HepG2 (cell line): ENCODE results near the gene KRTAP10-8. TPM values are rescaled to one million over a fixed set of nuclear protein-coding genes. Genes with fewer than 3 reads are reported as not detected.

ENCODE experiments used
- ARID5B ChIP-seq: IDR thresholded peaks from 2 replicates; pipeline ENCODE4 v1.4.0; 2020; ENCODE audit warnings: mild to moderate bottlenecking, missing genetic modification reagents
- GRHL1 ChIP-seq: sonication (generic); formaldehyde crosslinking; conservative IDR thresholded peaks from 2 replicates; pipeline ENCODE4 v1.8.0; 2022; ENCODE audit warnings: missing genetic modification reagents
- ISL2 ChIP-seq: sonication (generic); formaldehyde crosslinking; IDR thresholded peaks from 2 replicates; pipeline ENCODE4 v1.5.0; 2020; ENCODE audit warnings: missing genetic modification reagents
- MEIS2 ChIP-seq: sonication (generic); formaldehyde crosslinking; IDR thresholded peaks from 2 replicates; pipeline ENCODE4 v1.9.0; 2021; ENCODE audit warnings: mild to moderate bottlenecking, missing genetic modification reagents
- MIXL1 ChIP-seq: IDR thresholded peaks from 2 replicates; pipeline ENCODE4 v1.6.1; 2016
- MTA1 ChIP-seq: sonication (generic); formaldehyde crosslinking; IDR thresholded peaks from 2 replicates; pipeline ENCODE4 v1.4.0; 2020; ENCODE audit warnings: missing genetic modification reagents, mild to moderate bottlenecking, borderline replicate concordance
- NR2F6 ChIP-seq, 2 experiments: IDR thresholded peaks; 2 replicates each; pipeline ENCODE4 v1.6.1; 2016; ENCODE audit warnings: antibody characterized with exemption in 1 of 2, mild to moderate bottlenecking in 1 of 2
- RBM39 ChIP-seq: fragments of 200-400 bp; formaldehyde crosslinking; IDR thresholded peaks from one replicate; pipeline ENCODE4 v1.6.1; 2018; ENCODE audit warnings: antibody characterized with exemption, mild to moderate bottlenecking, low read depth, low read length; ENCODE audit not compliant: poor library complexity, severe bottlenecking
- STAG1 ChIP-seq: sonication (generic); formaldehyde crosslinking; IDR thresholded peaks from 2 replicates; pipeline ENCODE4 v1.4.0; 2020; ENCODE audit warnings: missing genetic modification reagents
- U2AF1 ChIP-seq: fragments of 200-400 bp; formaldehyde crosslinking; optimal IDR thresholded peaks from 2 replicates; pipeline ENCODE3; 2017; ENCODE audit warnings: mild to moderate bottlenecking, low read depth, low read length
- YY1 ChIP-seq: IDR thresholded peaks from 2 replicates; pipeline ENCODE4 v1.6.1; 2011; ENCODE audit warnings: low read length, low read depth, moderate library complexity, mild to moderate bottlenecking; ENCODE audit not compliant: insufficient read depth, insufficient replicate concordance
- ZNF205 ChIP-seq: IDR thresholded peaks from 2 replicates; pipeline ENCODE4 v1.6.1; 2018; ENCODE audit warnings: missing biosample characterization, missing genetic modification reagents
- ZNF225 ChIP-seq: sonication (generic); formaldehyde crosslinking; IDR thresholded peaks from 2 replicates; pipeline ENCODE4 v1.4.0; 2020; ENCODE audit warnings: mild to moderate bottlenecking, missing genetic modification reagents
- ZNF232 ChIP-seq: sonication (generic); formaldehyde crosslinking; IDR thresholded peaks from 2 replicates; pipeline ENCODE4 v1.4.0; 2020; ENCODE audit warnings: missing genetic modification reagents, borderline replicate concordance
- ZNF282 ChIP-seq: fragments of 450-650 bp; IDR thresholded peaks from 2 replicates; pipeline ENCODE4 v1.6.1; 2018; ENCODE audit not compliant: partially characterized antibody
- ZNF30 ChIP-seq: sonication (generic); formaldehyde crosslinking; IDR thresholded peaks from 2 replicates; pipeline ENCODE4 v1.5.0; 2020; ENCODE audit warnings: mild to moderate bottlenecking, missing genetic modification reagents
- ZNF557 ChIP-seq: sonication (generic); formaldehyde crosslinking; IDR thresholded peaks from 2 replicates; pipeline ENCODE4 v1.4.0; 2020; ENCODE audit warnings: missing genetic modification reagents
- ZNF580 ChIP-seq: IDR thresholded peaks from 2 replicates; pipeline ENCODE4 v1.6.1; 2016; ENCODE audit warnings: low read depth, borderline replicate concordance
- ZNF672 ChIP-seq: sonication (generic); formaldehyde crosslinking; IDR thresholded peaks from 2 replicates; pipeline ENCODE4 v1.8.1; 2022; ENCODE audit warnings: missing genetic modification reagents
- ZNF784 ChIP-seq: sonication (generic); formaldehyde crosslinking; IDR thresholded peaks from 2 replicates; pipeline ENCODE4 v1.5.1; 2020; ENCODE audit warnings: missing genetic modification reagents, mild to moderate bottlenecking, borderline replicate concordance
- ZNF883 ChIP-seq: sonication (generic); formaldehyde crosslinking; IDR thresholded peaks from 2 replicates; pipeline ENCODE4 v1.5.1; 2020; ENCODE audit warnings: mild to moderate bottlenecking, missing genetic modification reagents; ENCODE audit errors: not compliant biosample characterization
- ZSCAN29 ChIP-seq: sonication (generic); formaldehyde crosslinking; conservative IDR thresholded peaks from 2 replicates; pipeline ENCODE4 v1.4.0; 2020; ENCODE audit warnings: mild to moderate bottlenecking, missing genetic modification reagents
- polyA plus RNA-seq, 8 experiments: library from polyadenylated mRNA; depleted of rRNA in 3 of 8; stranded (reverse) in 7 of 8; unstranded in 1 of 8; fragments of >200 nt; fragmentation: Illumina TruSeq in 4 of 8; extraction: Trizol in 4 of 8; gene quantifications; 2 replicates each; pipeline versions ENCODE4 v1.2.1 to v1.2.3, GENCODE V29; 2011 to 2016; ENCODE audit warnings: low read depth in 4 of 8, missing spikeins in 1 of 8, mixed read lengths in 1 of 8; ENCODE audit not compliant: insufficient read depth in 1 of 8
- total RNA-seq, 5 experiments: library from RNA; depleted of rRNA; stranded (reverse); fragments of >200 nt; fragmentation: Illumina TruSeq; extraction: Trizol; gene quantifications; 2 replicates each; pipeline ENCODE4 v1.2.3, GENCODE V29; 2016; ENCODE audit warnings: low read depth in 1 of 5

KRTAP10-8 gene
- total and polyA plus RNA-seq, 2 of the 13 experiments (the other 11 are each of a cell fraction or from before 2014, with no cell fraction given) = not detected

- peak; percentile 87; the same call in 1 of the 2 replicates for TF ChIP-seq ZNF784 (CRISPR knock-in tag)
- no peak for TF ChIP-seq ZSCAN29 (CRISPR knock-in tag)
- no peak for TF ChIP-seq ZNF30 (CRISPR knock-in tag)
- peak; percentile 83; the same call in 1 of the 2 replicates for TF ChIP-seq MTA1 (CRISPR knock-in tag)
- peak; percentile 79; the same call in 1 of the 2 replicates for TF ChIP-seq ZNF580 (CRISPR knock-in tag)
- peak; percentile 51 for TF ChIP-seq ISL2 (CRISPR knock-in tag)
- TF ChIP-seq ARID5B (CRISPR knock-in tag) = peak; percentile 85
- TF ChIP-seq ZNF672 = no peak
- no peak for TF ChIP-seq ZNF557 (CRISPR knock-in tag)
- peak; percentile 8 for TF ChIP-seq YY1
- TF ChIP-seq NR2F6 (IDR thresholded peaks at IDR 0.05) = no peak
- TF ChIP-seq NR2F6 (CRISPR knock-in tag; IDR thresholded peaks at IDR 0.05) = peak; percentile 65
- TF ChIP-seq ZNF205 (CRISPR knock-in tag) = peak; percentile 69; the same call in 1 of the 2 replicates
- peak; percentile 55 for TF ChIP-seq ZNF883 (CRISPR knock-in tag)
- TF ChIP-seq U2AF1 = no peak
- no peak; the same call in 1 of the 2 replicates for TF ChIP-seq ZNF232
- TF ChIP-seq STAG1 = peak; percentile 16; the same call in 1 of the 2 replicates
- TF ChIP-seq MEIS2 (CRISPR knock-in tag) = peak; percentile 70
- TF ChIP-seq RBM39 = no peak
- no peak for TF ChIP-seq GRHL1
- no peak for TF ChIP-seq ZNF225 (CRISPR knock-in tag)
- TF ChIP-seq ZNF282 = no peak
- TF ChIP-seq MIXL1 (CRISPR knock-in tag) = peak; percentile 82
Measured at GRCh38 chr21:44593598-44594405, 18.1 kb upstream of the KRTAP10-8 start (continued).
